Measurements from ENCODE around the gene ZNF837. TPM values are rescaled to one million over a fixed set of nuclear protein-coding genes. Genes with fewer than 3 reads are reported as not detected.

Gene ZNF837
- total and polyA plus RNA-seq, 2 of the 4 experiments (the other 2 are of a cell fraction): 0.54 to 1.2 TPM

DNA sequence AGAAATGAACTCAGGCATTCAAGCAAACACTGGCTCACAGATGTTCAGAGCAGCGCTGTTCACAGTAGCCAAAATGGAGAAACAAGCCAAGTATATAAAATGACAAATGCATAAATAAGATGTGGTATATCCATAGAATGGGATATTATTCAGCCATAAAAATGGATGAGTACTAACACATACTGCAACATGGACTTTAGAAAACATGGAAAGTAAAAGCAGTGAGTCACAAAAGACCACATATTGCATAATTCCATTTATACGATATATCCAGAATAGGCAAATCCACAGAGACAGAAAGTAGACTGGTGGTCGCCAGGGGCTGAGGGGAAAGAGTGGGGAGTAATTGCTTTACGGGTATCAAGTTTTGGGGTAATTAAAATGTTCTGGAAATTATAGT is 6.6 kb downstream of the ZNF837 start:
- DNase-seq: peak; percentile 32
- POLR2A ChIA-PET (ENCODE audit: unreplicated experiment): no interaction called here

More for the DNA sequence above, 6.6 kb downstream of the ZNF837 start:
- BruUV-seq (replicated peaks): no TSS peak
- no peaks in the 10 kb centered on the region for H3K9me3 ChIP-seq (ENCODE audit: control insufficient read depth, insufficient read depth, low read length)
- H3K9ac ChIP-seq (ENCODE audit: low read depth, low read length): no peak overlapping the region
- no peak overlapping the region for H3K4me3 ChIP-seq (ENCODE audit: insufficient read depth, low read depth, low read length)
- H3K4me1 ChIP-seq (ENCODE audit: control insufficient read depth, insufficient read depth, low read length): no peaks in the 10 kb centered on the region
- intact Hi-C loops (cut with micrococcal nuclease): no loop called here
- H3K36me3 ChIP-seq (ENCODE audit: control insufficient read depth, insufficient read depth, low read length): no peaks in the 10 kb centered on the region
- CTCF ChIA-PET: no interaction called here
- no peak overlapping the region for H3K18ac ChIP-seq (ENCODE audit: low read depth, low read length)
- ATAC-seq (ENCODE audit: low read depth): no peak
- no peak overlapping the region for H2AK9ac ChIP-seq (replicated peaks; ENCODE audit: low read depth, low read length, poor library complexity)
- H3K9me1 ChIP-seq (ENCODE audit: insufficient read depth, low read length): peaks cover 6% of the 10 kb centered on the region
- dilution Hi-C loops (cut with HindIII; ENCODE audit: low sequenced_read_pairs, unreplicated experiment): no loop called here
- H2AFZ ChIP-seq (replicated peaks; ENCODE audit: low read length, poor library complexity): no peak overlapping the region
- no peaks in the 10 kb centered on the region for H3K27me3 ChIP-seq (ENCODE audit: control insufficient read depth, insufficient read depth, low read length)
- H4K91ac ChIP-seq (ENCODE audit: insufficient read depth, low read depth, low read length): no peak overlapping the region
- H3K27ac ChIP-seq (ENCODE audit: insufficient read depth, low read length): no peak overlapping the region
- H4K20me1 ChIP-seq (ENCODE audit: insufficient read depth, low read length): no peaks in the 10 kb centered on the region
- no peak overlapping the region for H2BK20ac ChIP-seq (ENCODE audit: low read depth, low read length)
- H2BK120ac ChIP-seq (ENCODE audit: low read depth, low read length): no peak overlapping the region
- H3K79me1 ChIP-seq (ENCODE audit: low read depth in 1 of 2, low read length in 2 of 2): peaks cover 3 to 4% of the 10 kb centered on the region in 2 experiments; a peak in 3 of 4 replicates
- no peak overlapping the region for H2AK5ac ChIP-seq (ENCODE audit: low read depth, low read length)
- H3K4me2 ChIP-seq (ENCODE audit: low read depth, low read length): no peak overlapping the region
- no peak overlapping the region for H3K56ac ChIP-seq (ENCODE audit: extremely low read depth, insufficient read depth, low read length)
- no peak overlapping the region for H4K8ac ChIP-seq (ENCODE audit: low read depth in 2 of 2, low read length in 2 of 2)
- TF ChIP-seq MXI1 (IDR thresholded peaks at IDR 0.05; ENCODE audit: borderline replicate concordance, low read depth, low read length) (no peak), CEBPB (IDR thresholded peaks at IDR 0.05; ENCODE audit: low read depth, low read length) (peak; percentile 60)
- in situ Hi-C loops (cut with MboI; ENCODE audit: low sequenced_read_pairs): no loop called here
- no peak overlapping the region for H2BK5ac ChIP-seq (ENCODE audit: low read depth, low read length, poor library complexity, severe bottlenecking)
- H3K4ac ChIP-seq (ENCODE audit: low read depth, low read length): no peak overlapping the region
- no CpG with 5 or more reads among the region's 4 CpGs for WGBS, 2 experiments (ENCODE audit: extremely low coverage in 2 of 2, insufficient read length in 1 of 2)
- H3K14ac ChIP-seq (replicated peaks; ENCODE audit: low read depth, low read length): no peak overlapping the region
- H3K23ac ChIP-seq (ENCODE audit: low read depth, low read length): no peak overlapping the region
- H2BK15ac ChIP-seq (ENCODE audit: low read depth, low read length): no peak overlapping the region
- H4K5ac ChIP-seq (ENCODE audit: low read depth, low read length): no peak overlapping the region

Data from IMR-90 (cell line).